H9 (cell line): Measurements from ENCODE around the gene FOXF1. TPM values are rescaled to one million over a fixed set of nuclear protein-coding genes. Genes with fewer than 3 reads are reported as not detected.
A peak's percentile ranks its signal among the peaks of the same experiment; 100 is the strongest.

Experiments
- DNase-seq: peaks from one replicate; pipeline ENCODE4 v3.0.0-alpha.2; 2017
- H2AFZ ChIP-seq: one replicate; pipeline ENCODE4 v1.6.1; 2013; ENCODE audit warnings: mild to moderate bottlenecking, low read length, control low read depth, moderate library complexity
- H2AK5ac ChIP-seq: 2 replicates; pipeline ENCODE4 v1.6.1; 2013; ENCODE audit warnings: low read length, control low read depth, mixed read lengths; ENCODE audit not compliant: insufficient read length
- H2BK120ac ChIP-seq: one replicate; pipeline ENCODE4 v1.6.1; 2013; ENCODE audit warnings: low read depth, mild to moderate bottlenecking, low read length, control low read depth, inconsistent platforms; ENCODE audit not compliant: poor library complexity, severe bottlenecking
- H2BK12ac ChIP-seq: 2 replicates; pipeline ENCODE4 v1.6.1; 2013; ENCODE audit warnings: low read length, control low read depth, mixed read lengths, low read depth; ENCODE audit not compliant: insufficient read length
- H2BK15ac ChIP-seq: 2 replicates; pipeline ENCODE4 v1.6.1; 2013; ENCODE audit warnings: low read depth, low read length, control low read depth
- H2BK20ac ChIP-seq: one replicate; pipeline ENCODE4 v1.6.1; 2013; ENCODE audit warnings: low read depth, mild to moderate bottlenecking, low read length, control low read depth, inconsistent platforms; ENCODE audit not compliant: poor library complexity, severe bottlenecking
- H2BK5ac ChIP-seq: 2 replicates; pipeline ENCODE4 v1.6.1; 2013; ENCODE audit warnings: low read length, control low read depth, mixed read lengths; ENCODE audit not compliant: insufficient read length
- H3K14ac ChIP-seq: 2 replicates; pipeline ENCODE4 v1.6.1; 2013; ENCODE audit warnings: low read length, control low read depth; ENCODE audit not compliant: insufficient read depth
- H3K18ac ChIP-seq: 2 replicates; pipeline ENCODE4 v1.6.1; 2013; ENCODE audit warnings: low read depth, mild to moderate bottlenecking, mixed read lengths, low read length, control low read depth; ENCODE audit not compliant: insufficient read length
- H3K23ac ChIP-seq: 2 replicates; pipeline ENCODE4 v1.6.1; 2013; ENCODE audit warnings: low read length, control low read depth, mixed read lengths, low read depth; ENCODE audit not compliant: insufficient read length
- H3K23me2 ChIP-seq: 2 replicates; pipeline ENCODE4 v1.6.1; 2013; ENCODE audit warnings: low read depth, mild to moderate bottlenecking, mixed read lengths, low read length, control low read depth; ENCODE audit not compliant: insufficient read length, poor library complexity, severe bottlenecking
- H3K27ac ChIP-seq: 2 replicates; pipeline ENCODE4 v1.5.1; 2013; ENCODE audit warnings: low read length, control low read depth, mixed read lengths, low read depth; ENCODE audit not compliant: insufficient read length
- H3K27me3 ChIP-seq: 2 replicates; pipeline ENCODE4 v1.6.1; 2013; ENCODE audit warnings: low read length, control low read depth, inconsistent platforms; ENCODE audit not compliant: insufficient read depth
- H3K4ac ChIP-seq: 2 replicates; pipeline ENCODE4 v1.6.1; 2013; ENCODE audit warnings: low read depth, mild to moderate bottlenecking, control low read depth, inconsistent platforms, low read length, moderate library complexity
- H3K4me1 ChIP-seq: 2 replicates; pipeline ENCODE4 v1.6.1; 2013; ENCODE audit warnings: low read length, control low read depth, inconsistent platforms; ENCODE audit not compliant: insufficient read depth
- H3K4me2 ChIP-seq: 2 replicates; pipeline ENCODE4 v1.6.1; 2013; ENCODE audit warnings: low read length, control low read depth, mixed read lengths; ENCODE audit not compliant: insufficient read length, insufficient read depth
- H3K56ac ChIP-seq: 2 replicates; pipeline ENCODE4 v1.6.1; 2013; ENCODE audit warnings: low read depth, mild to moderate bottlenecking, mixed read lengths, low read length, control low read depth; ENCODE audit not compliant: insufficient read length
- H3K79me1 ChIP-seq: 2 replicates; pipeline ENCODE4 v1.6.1; 2013; ENCODE audit warnings: low read depth, mild to moderate bottlenecking, moderate library complexity, low read length, control low read depth, inconsistent platforms; ENCODE audit not compliant: insufficient read depth, poor library complexity, severe bottlenecking
- H3K79me2 ChIP-seq: 2 replicates; pipeline ENCODE4 v1.6.1; 2013; ENCODE audit warnings: low read length, control low read depth, inconsistent platforms; ENCODE audit not compliant: insufficient read depth
- H3K9ac ChIP-seq: 2 replicates; pipeline ENCODE4 v1.6.1; 2013; ENCODE audit warnings: low read length, control low read depth, mixed read lengths; ENCODE audit not compliant: insufficient read length; ENCODE audit errors: extremely low read depth
- H3K9me3 ChIP-seq: one replicate; pipeline ENCODE4 v1.6.1; 2013; ENCODE audit warnings: low read depth, low read length, inconsistent platforms; ENCODE audit not compliant: control insufficient read depth
- H3T11ph ChIP-seq: one replicate; pipeline ENCODE4 v1.6.1; 2013; ENCODE audit warnings: mild to moderate bottlenecking, low read length, control low read depth, inconsistent platforms
- H4K20me1 ChIP-seq: one replicate; pipeline ENCODE4 v1.6.1; 2013; ENCODE audit not compliant: control insufficient read depth, insufficient read length, insufficient read depth
- H4K5ac ChIP-seq: 2 replicates; pipeline ENCODE4 v1.6.1; 2013; ENCODE audit warnings: low read depth, mild to moderate bottlenecking, mixed read lengths, low read length, control low read depth; ENCODE audit not compliant: insufficient read length
- H4K8ac ChIP-seq: replicated peaks from 2 replicates; pipeline ENCODE4 v1.6.1; 2013; ENCODE audit warnings: low read length, control low read depth, mixed read lengths, low read depth; ENCODE audit not compliant: insufficient read length
- H4K91ac ChIP-seq: 2 replicates; pipeline ENCODE4 v1.6.1; 2013; ENCODE audit warnings: low read depth, mild to moderate bottlenecking, moderate library complexity, mixed read lengths, low read length, control low read depth; ENCODE audit not compliant: insufficient read length
- H3K27ac Mint-ChIP-seq, 3 experiments: 2 replicates in 2 of 3; 3 replicates in 1 of 3; pipeline ENCODE4 v1.8.0; 2020 to 2021; ENCODE audit warnings: mixed read lengths in 3 of 3, mild to moderate bottlenecking in 1 of 3, moderate library complexity in 1 of 3
- H3K27me3 Mint-ChIP-seq: 2 replicates; pipeline ENCODE4 v1.8.0; 2021; ENCODE audit warnings: low read depth, mild to moderate bottlenecking, moderate library complexity, mixed read lengths
- H3K36me3 Mint-ChIP-seq, 3 experiments: 2 replicates in 2 of 3; 3 replicates in 1 of 3; pipeline ENCODE4 v1.8.0; 2020 to 2021; ENCODE audit warnings: low read depth in 3 of 3, mixed read lengths in 3 of 3; ENCODE audit not compliant: insufficient read depth in 1 of 3
- H3K4me1 Mint-ChIP-seq, 2 experiments: 2 replicates each; pipeline ENCODE4 v1.8.0; 2020; ENCODE audit warnings: mixed read lengths in 2 of 2
- H3K4me3 Mint-ChIP-seq, 2 experiments: 2 replicates in 1 of 2; 3 replicates in 1 of 2; pipeline ENCODE4 v1.8.0; 2020 to 2021; ENCODE audit warnings: mild to moderate bottlenecking in 2 of 2, mixed read lengths in 2 of 2, moderate library complexity in 1 of 2
- H3K9me3 Mint-ChIP-seq, 2 experiments: 2 replicates in 1 of 2; 3 replicates in 1 of 2; pipeline ENCODE4 v1.8.0; 2020; ENCODE audit warnings: mild to moderate bottlenecking in 2 of 2, mixed read lengths in 2 of 2, moderate library complexity in 1 of 2
- CTCF ChIP-seq: fragments of 200-600 bp; sonication (generic); conservative IDR thresholded peaks from 3 replicates; pipeline ENCODE4 v1.8.0; 2021; ENCODE audit warnings: antibody characterized with exemption, mild to moderate bottlenecking
- WGBS: extraction: QIAGEN DNeasy Blood & Tissue Kit; methylation state at CpG from one replicate; pipeline ENCODE4 v1.1.7; 2013; ENCODE audit warnings: missing lambda C conversion rate, low lambda C conversion rate, mixed read lengths; ENCODE audit not compliant: insufficient read length; ENCODE audit errors: extremely low coverage; 5-methylcytosine and 5-hydroxymethylcytosine counted together
- total RNA-seq: library from RNA; stranded (reverse); gene quantifications from 2 replicates; pipeline ENCODE4 v1.2.1, GENCODE V29; 2021

Gene FOXF1
- total RNA-seq, 1 experiment from 2014 or later, result not detected

- H3K9ac ChIP-seq, result no peak overlapping the region
- no peak overlapping the region for H4K8ac ChIP-seq
- H4K20me1 ChIP-seq, result no peaks in the 10 kb centered on the region
- H2BK12ac ChIP-seq, result no peak overlapping the region
- H3K4me3 Mint-ChIP-seq, result peak overlapping the region in 1 of 2 experiments; percentile 47; a peak in 2 of 5 replicates
- no peak overlapping the region for H3K4ac ChIP-seq
- peaks cover 0 to 17% of the 10 kb centered on the region in 2 experiments; a peak in 2 of 5 replicates for H3K9me3 Mint-ChIP-seq
- no peak for DNase-seq
- WGBS, result no CpG with 5 or more reads among the region's 61 CpGs
- no peak overlapping the region for H2BK120ac ChIP-seq
- no peak overlapping the region for H3K4me2 ChIP-seq
- no peaks in the 10 kb centered on the region for H3K23me2 ChIP-seq
- no peak overlapping the region for H3T11ph ChIP-seq
- H3K9me3 ChIP-seq, result no peaks in the 10 kb centered on the region
- no peak overlapping the region for H2AFZ ChIP-seq
- no peak overlapping the region for H2BK5ac ChIP-seq
- no peak overlapping the region for H3K23ac ChIP-seq
- no peak overlapping the region for H3K56ac ChIP-seq
- no peak overlapping the region for H2BK15ac ChIP-seq
- H3K27me3 ChIP-seq, result peaks cover 99% of the 10 kb centered on the region
- H3K14ac ChIP-seq, result no peak overlapping the region
- no peak overlapping the region for H2AK5ac ChIP-seq
- H4K5ac ChIP-seq, result no peak overlapping the region
- no peak for TF ChIP-seq CTCF
- H3K79me2 ChIP-seq, result no peaks in the 10 kb centered on the region
- peaks cover 3% of the 10 kb centered on the region; the same call in 1 of the 2 replicates for H3K4me1 ChIP-seq
- H3K27ac ChIP-seq, result no peak overlapping the region
- H3K27ac Mint-ChIP-seq, result no peak overlapping the region
- no peaks in the 10 kb centered on the region for H3K79me1 ChIP-seq
- no peaks in the 10 kb centered on the region; a peak in 1 of 7 replicates for H3K36me3 Mint-ChIP-seq
- H3K18ac ChIP-seq, result no peak overlapping the region
- H3K27me3 Mint-ChIP-seq, result peaks cover 99% of the 10 kb centered on the region
- no peak overlapping the region for H2BK20ac ChIP-seq
- H3K4me1 Mint-ChIP-seq, result peaks cover 19 to 58% of the 10 kb centered on the region in 2 experiments
- H4K91ac ChIP-seq, result no peak overlapping the region
Measured at GRCh38 chr16:86498671-86499439, 11.5 kb upstream of the FOXF1 start.
